Ascending aorta (tissue), 2 donors: Measurements from ENCODE around the gene ABTB2. TPM values are rescaled to one million over a fixed set of nuclear protein-coding genes. Genes with fewer than 3 reads are reported as not detected.

ENCODE experiments used
- DNase-seq, 2 donors: peaks; one replicate each; pipeline ENCODE4 v3.0.0-alpha.2; 2019; ENCODE audit warnings: low spot score in 2 of 2
- H3K27ac ChIP-seq, 2 donors: fragments of 200-600 bp; sonication (generic); one replicate each; pipeline ENCODE4 v1.5.1; 2016 to 2017; ENCODE audit warnings: mild to moderate bottlenecking in 1 of 2
- H3K27me3 ChIP-seq: fragments of 200-600 bp; sonication (generic); one replicate; pipeline ENCODE4 v1.5.1; 2017
- H3K36me3 ChIP-seq, 2 donors: fragments of 200-600 bp; sonication (generic); one replicate each; pipeline ENCODE4 v1.5.1; 2016
- H3K4me1 ChIP-seq, 2 donors: fragments of 200-600 bp; sonication (generic); one replicate each; pipeline ENCODE4 v1.5.1; 2016 to 2017; ENCODE audit warnings: mild to moderate bottlenecking in 1 of 2
- H3K4me3 ChIP-seq, 2 donors: fragments of 200-600 bp; sonication (generic); one replicate each; pipeline ENCODE4 v1.5.1; 2016 to 2017; ENCODE audit warnings: mild to moderate bottlenecking in 1 of 2
- H3K9me3 ChIP-seq, 2 donors: fragments of 200-600 bp; sonication (generic); one replicate each; pipeline ENCODE4 v1.5.1; 2016
- CTCF ChIP-seq, 3 experiments: fragments of 200-600 bp in 2 of 3; fragments of 450-650 bp in 1 of 3; sonication (generic) in 2 of 3; IDR thresholded peaks; one replicate each; pipeline ENCODE4 v1.5.1; 2016 to 2019; ENCODE audit warnings: antibody characterized with exemption in 3 of 3, mild to moderate bottlenecking in 1 of 3, moderate library complexity in 1 of 3
- intact Hi-C: fragments of 100-400 bp; cut with DNase I; formaldehyde crosslinking; loops from one replicate; pipeline ENCODE4 v1.15.1; 2023
- total RNA-seq: library from RNA; depleted of rRNA; stranded (reverse); fragments of >200 nt; gene quantifications from one replicate; pipeline ENCODE4 v1.1.0, GENCODE V29; 2016

Gene ABTB2
- total RNA-seq, 1 donor from 2014 or later, result 7.9 TPM

- H3K9me3 ChIP-seq, result no peaks in the 10 kb centered on the region
- no peaks in the 10 kb centered on the region for H3K27me3 ChIP-seq
- peaks cover 14 to 44% of the 10 kb centered on the region in 2 donors for H3K4me1 ChIP-seq
- no peak for TF ChIP-seq CTCF (IDR thresholded peaks at IDR 0.05)
- intact Hi-C loops, result loop anchor here (2.0 to 5.0 kb wide), 4 partner anchors 15 to 79 kb away; no protein-coding TSS in a partner anchor
- no peaks in the 10 kb centered on the region for H3K36me3 ChIP-seq
- H3K4me3 ChIP-seq, result no peak overlapping the region
- peak overlapping the region; percentile 47 to 65 for H3K27ac ChIP-seq
- no peak for DNase-seq
These were observed 26.1 kb downstream of the ABTB2 start for GRCh38 chr11:34331736-34332135.

GRCh38 chr11:34331329-34331728, 26.5 kb downstream of the ABTB2 start:
- DNase-seq, result no peak
- H3K4me3 ChIP-seq, result no peak overlapping the region
- intact Hi-C loops, result loop anchor here (2.0 to 5.0 kb wide), 4 partner anchors 15 to 79 kb away; no protein-coding TSS in a partner anchor
- no peaks in the 10 kb centered on the region for H3K27me3 ChIP-seq
- H3K9me3 ChIP-seq, result no peaks in the 10 kb centered on the region
- peaks cover 14 to 44% of the 10 kb centered on the region in 2 donors for H3K4me1 ChIP-seq
- no peak for TF ChIP-seq CTCF (IDR thresholded peaks at IDR 0.05)
- peak overlapping the region; percentile 47 to 65 for H3K27ac ChIP-seq
- H3K36me3 ChIP-seq, result no peaks in the 10 kb centered on the region

GRCh38 chr11:34330653-34331052, 27.2 kb downstream of the ABTB2 start:
- H3K4me3 ChIP-seq, result no peak overlapping the region
- H3K4me1 ChIP-seq, result peaks cover 14 to 44% of the 10 kb centered on the region in 2 donors
- intact Hi-C loops, result loop anchor here (2.0 to 5.0 kb wide), 4 partner anchors 16 to 78 kb away; no protein-coding TSS in a partner anchor
- no peak for TF ChIP-seq CTCF (IDR thresholded peaks at IDR 0.05)
- peak overlapping the region; percentile 47 to 65 for H3K27ac ChIP-seq
- no peak for DNase-seq
- no peaks in the 10 kb centered on the region for H3K36me3 ChIP-seq
- H3K27me3 ChIP-seq, result no peaks in the 10 kb centered on the region
- no peaks in the 10 kb centered on the region for H3K9me3 ChIP-seq

GRCh38 chr11:34329876-34330275, 27.9 kb downstream of the ABTB2 start:
- DNase-seq, result no peak
- Histone ChIP-seq H3K27ac (peak overlapping the region; percentile 65 to 66), H3K9me3 (no peaks in the 10 kb centered on the region), H3K27me3 (no peaks in the 10 kb centered on the region), H3K4me3 (no peak overlapping the region), H3K4me1 (peaks cover 14 to 44% of the 10 kb centered on the region in 2 donors), H3K36me3 (no peaks in the 10 kb centered on the region)
- no peak for TF ChIP-seq CTCF (IDR thresholded peaks at IDR 0.05)
- intact Hi-C loops, result loop anchor here (2.0 to 5.0 kb wide), 5 partner anchors 17 to 78 kb away; no protein-coding TSS in a partner anchor

GRCh38 chr11:34328632-34328910, 29.2 kb downstream of the ABTB2 start:
- Histone ChIP-seq H3K4me3 (no peak overlapping the region), H3K27ac (peak overlapping the region; percentile 65 to 66), H3K27me3 (no peaks in the 10 kb centered on the region), H3K9me3 (no peaks in the 10 kb centered on the region), H3K36me3 (no peaks in the 10 kb centered on the region), H3K4me1 (peaks cover 19 to 45% of the 10 kb centered on the region in 2 donors)
- no peak for DNase-seq
- intact Hi-C loops, result loop anchor here (5.0 kb wide), 1 partner anchor 61 kb away; no protein-coding TSS in a partner anchor
- no peak for TF ChIP-seq CTCF (IDR thresholded peaks at IDR 0.05)
